ENCODE data around the gene LSM4. TPM values are rescaled to one million over a fixed set of nuclear protein-coding genes. Genes with fewer than 3 reads are reported as not detected.

Gene LSM4
- total RNA-seq, 1 donor from 2014 or later, result 72.3 TPM

DNA sequence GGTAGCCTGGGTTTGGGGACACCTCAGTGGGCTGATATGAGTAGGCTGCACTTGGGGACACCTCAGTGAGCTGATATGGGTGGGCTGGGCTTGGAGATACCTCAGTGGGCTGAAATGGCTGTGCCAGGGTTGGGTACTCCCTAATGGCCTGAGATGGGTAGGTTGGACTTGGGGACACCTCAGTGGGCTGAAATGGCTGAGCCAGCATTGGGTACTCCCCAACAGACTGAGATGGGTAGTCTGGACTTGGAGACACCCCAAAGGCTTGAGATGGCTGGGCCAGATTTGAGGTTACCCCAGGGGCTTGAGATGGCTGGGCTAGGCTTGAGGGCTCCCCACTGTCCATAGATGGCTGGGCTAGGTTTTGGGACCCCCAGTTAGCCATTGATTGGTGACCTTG lies 60.7 kb downstream of the LSM4 start:
- H3K36me3 ChIP-seq, result peaks cover 40% of the 10 kb centered on the region
- H3K27ac ChIP-seq, result no peak overlapping the region
- intact Hi-C loops (cut with DNase I), result no loop called here
- TF ChIP-seq, protein P1, sequence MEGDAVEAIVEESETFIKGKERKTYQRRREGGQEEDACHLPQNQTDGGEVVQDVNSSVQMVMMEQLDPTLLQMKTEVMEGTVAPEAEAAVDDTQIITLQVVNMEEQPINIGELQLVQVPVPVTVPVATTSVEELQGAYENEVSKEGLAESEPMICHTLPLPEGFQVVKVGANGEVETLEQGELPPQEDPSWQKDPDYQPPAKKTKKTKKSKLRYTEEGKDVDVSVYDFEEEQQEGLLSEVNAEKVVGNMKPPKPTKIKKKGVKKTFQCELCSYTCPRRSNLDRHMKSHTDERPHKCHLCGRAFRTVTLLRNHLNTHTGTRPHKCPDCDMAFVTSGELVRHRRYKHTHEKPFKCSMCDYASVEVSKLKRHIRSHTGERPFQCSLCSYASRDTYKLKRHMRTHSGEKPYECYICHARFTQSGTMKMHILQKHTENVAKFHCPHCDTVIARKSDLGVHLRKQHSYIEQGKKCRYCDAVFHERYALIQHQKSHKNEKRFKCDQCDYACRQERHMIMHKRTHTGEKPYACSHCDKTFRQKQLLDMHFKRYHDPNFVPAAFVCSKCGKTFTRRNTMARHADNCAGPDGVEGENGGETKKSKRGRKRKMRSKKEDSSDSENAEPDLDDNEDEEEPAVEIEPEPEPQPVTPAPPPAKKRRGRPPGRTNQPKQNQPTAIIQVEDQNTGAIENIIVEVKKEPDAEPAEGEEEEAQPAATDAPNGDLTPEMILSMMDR (IDR thresholded peaks at IDR 0.05), result no peak
- H3K27me3 ChIP-seq (ENCODE audit: low read depth), result no peaks in the 10 kb centered on the region
- ATAC-seq (no peak), DNase-seq (no peak)
- no peaks in the 10 kb centered on the region for H3K4me1 ChIP-seq
- H3K9me3 ChIP-seq, result no peaks in the 10 kb centered on the region
- no peak overlapping the region for H3K4me3 ChIP-seq

DNA sequence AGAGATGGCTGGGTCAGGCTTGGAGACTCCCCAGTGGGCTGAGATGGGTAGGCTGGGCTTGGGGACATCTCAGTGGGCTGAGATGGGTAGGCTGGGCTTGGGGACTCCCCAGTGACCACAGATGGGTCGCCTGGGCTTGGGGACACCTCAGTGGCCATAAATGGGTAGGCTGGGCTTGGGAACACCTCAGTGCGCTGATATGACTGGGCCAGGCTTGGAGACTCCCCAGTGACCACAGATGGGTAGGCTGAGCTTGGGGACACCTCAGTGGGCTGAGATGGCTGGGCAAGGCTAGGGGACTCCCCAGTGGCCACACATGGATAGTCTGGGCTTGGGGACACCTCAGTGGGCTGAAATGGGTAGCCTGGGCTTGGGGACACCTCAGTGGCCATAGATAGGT lies 61.4 kb downstream of the LSM4 start:
- Histone ChIP-seq H3K27ac (no peak overlapping the region), H3K9me3 (no peaks in the 10 kb centered on the region), H3K27me3 (ENCODE audit: low read depth) (no peaks in the 10 kb centered on the region), H3K36me3 (peaks cover 38% of the 10 kb centered on the region), H3K4me3 (no peak overlapping the region), H3K4me1 (no peaks in the 10 kb centered on the region)
- no peak for ATAC-seq
- no peak for DNase-seq
- intact Hi-C loops (cut with DNase I), result no loop called here
- TF ChIP-seq, protein P1 (IDR thresholded peaks at IDR 0.05), result no peak

DNA sequence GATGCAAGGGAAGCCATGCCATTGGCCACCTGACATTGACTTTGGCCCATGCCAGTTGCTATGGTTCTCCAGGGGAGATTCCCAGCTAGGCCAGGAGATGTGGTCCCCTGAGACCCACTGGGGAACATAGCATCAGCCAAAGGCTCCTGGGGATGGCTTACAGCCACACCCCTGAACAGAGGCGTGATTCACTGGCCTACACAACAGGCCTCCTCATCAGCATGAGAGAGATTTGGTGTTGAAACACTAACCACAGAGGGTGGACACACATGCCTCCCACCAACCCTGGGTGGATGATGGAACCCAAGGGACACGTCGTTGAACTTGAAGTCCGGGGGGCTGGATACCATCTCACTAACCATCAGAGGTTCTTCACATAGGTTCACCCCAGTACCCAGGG lies 63.0 kb downstream of the LSM4 start:
- Histone ChIP-seq H3K36me3 (peaks cover 23% of the 10 kb centered on the region), H3K9me3 (no peaks in the 10 kb centered on the region), H3K27me3 (ENCODE audit: low read depth) (no peaks in the 10 kb centered on the region), H3K4me3 (no peak overlapping the region), H3K27ac (no peak overlapping the region), H3K4me1 (peaks cover 2% of the 10 kb centered on the region)
- intact Hi-C loops (cut with DNase I), result loop anchor here (10.0 kb wide), 1 partner anchor 55 kb away; the partner anchor contains the start of gene RAB3A
- no peak for DNase-seq
- ATAC-seq, result no peak
- TF ChIP-seq, protein P1 (IDR thresholded peaks at IDR 0.05), result no peak

DNA sequence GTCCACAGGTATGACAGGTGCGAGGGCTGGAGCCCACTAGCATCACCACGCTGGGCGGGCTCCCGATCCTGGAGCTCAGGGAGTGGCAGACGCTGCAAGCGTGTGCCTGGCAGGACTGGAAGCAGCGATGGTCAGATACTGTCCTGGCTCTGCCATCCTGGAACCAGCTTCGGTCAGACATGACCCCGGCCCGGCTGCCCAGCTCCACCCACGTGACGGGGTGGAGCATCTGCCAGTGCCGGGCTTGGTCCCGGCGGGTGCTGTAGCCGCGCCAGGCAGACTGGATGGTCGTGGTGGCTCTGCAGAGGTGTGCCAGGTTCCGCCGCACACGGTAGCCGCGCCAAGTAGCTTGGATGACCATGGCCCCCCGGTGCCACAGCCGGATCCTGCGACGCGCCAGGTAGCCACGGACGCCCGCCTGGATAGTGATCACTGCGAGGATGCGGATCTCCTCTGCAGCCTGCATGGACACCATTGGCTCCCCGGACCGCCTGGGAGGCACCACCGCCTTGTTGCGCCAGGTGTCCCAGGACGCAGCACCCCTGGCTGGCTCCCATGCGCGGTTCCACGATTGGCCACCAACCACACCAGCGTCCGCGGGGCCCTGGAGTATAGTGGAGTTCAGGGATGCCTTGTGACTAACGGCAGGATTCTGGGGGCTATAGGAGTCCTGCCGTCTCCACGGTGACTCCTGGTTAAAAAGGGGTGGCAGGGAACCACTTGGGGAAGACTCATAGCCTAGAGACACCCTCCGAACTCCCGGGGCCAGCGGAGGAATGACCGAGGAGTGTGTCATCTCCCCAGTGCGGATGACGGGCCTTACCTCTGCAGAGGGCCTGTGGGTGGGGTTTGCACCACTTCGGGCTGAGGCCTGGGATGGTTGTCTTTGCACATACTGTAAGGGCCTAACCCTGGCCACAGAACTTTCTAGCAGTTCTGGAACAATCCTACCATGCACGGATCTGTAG lies 65.1 kb downstream of the LSM4 start:
- Histone ChIP-seq H3K27ac (no peak overlapping the region), H3K9me3 (no peaks in the 10 kb centered on the region), H3K4me3 (no peak overlapping the region), H3K4me1 (peaks cover 20% of the 10 kb centered on the region), H3K36me3 (peaks cover 10% of the 10 kb centered on the region), H3K27me3 (ENCODE audit: low read depth) (no peaks in the 10 kb centered on the region)
- DNase-seq (no peak), ATAC-seq (no peak)
- TF ChIP-seq, protein P1 (IDR thresholded peaks at IDR 0.05), result no peak
- intact Hi-C loops (cut with DNase I), result loop anchor here (10.0 kb wide), 1 partner anchor 53 kb away; the partner anchor contains the start of gene RAB3A

Small RNA genes lying within 50 kb of the gene (microRNA-seq; reads per million reads assigned to microRNA genes)
- 5.5 reads per million, percentile 5 among the genes with 10 or more reads in this experiment for gene MIR3188 (ENCODE audit: borderline number of aligned reads)

Other genes starting within 250 kb of the LSM4 start
- gene IL12RB1, start 236.1 kb downstream of the LSM4 start, total RNA-seq, result 14.6 TPM
- 29.2 TPM for gene MAST3, start 225.3 kb downstream of the LSM4 start, total RNA-seq
- gene PIK3R2, start 169.9 kb downstream of the LSM4 start, total RNA-seq, result 21.6 TPM
- 682 TPM for gene IFI30, start 149.3 kb downstream of the LSM4 start, total RNA-seq
- 6.6 TPM for gene MPV17L2, start 129.9 kb downstream of the LSM4 start, total RNA-seq
- gene RAB3A, start 119.0 kb downstream of the LSM4 start, total RNA-seq, result 2.7 TPM
- gene PDE4C, start 96.6 kb downstream of the LSM4 start, total RNA-seq, result 9.6 TPM
- 4.1 TPM for gene IQCN, start 48.6 kb downstream of the LSM4 start, total RNA-seq
- 150 TPM for gene JUND, start 41.5 kb downstream of the LSM4 start, total RNA-seq
- 40.9 TPM for gene PGPEP1, start 17.5 kb upstream of the LSM4 start, total RNA-seq
- gene GDF15, start 63.1 kb upstream of the LSM4 start, total RNA-seq, result 21.2 TPM
- 35.4 TPM for gene LRRC25, start 74.5 kb upstream of the LSM4 start, total RNA-seq
- 65.6 TPM for gene SSBP4, start 96.3 kb upstream of the LSM4 start, total RNA-seq
- 30.6 TPM for gene ISYNA1, start 115.1 kb upstream of the LSM4 start, total RNA-seq
- gene ELL, start 199.0 kb upstream of the LSM4 start, total RNA-seq, result 19.7 TPM
- gene FKBP8, start 220.5 kb upstream of the LSM4 start, total RNA-seq, result 195 TPM
- 71.9 TPM for gene KXD1, start 234.8 kb upstream of the LSM4 start, total RNA-seq
- gene UBA52, start 248.8 kb upstream of the LSM4 start, total RNA-seq, result 884 TPM